Pancreas (tissue), 10 donors: ENCODE data around the gene CNTNAP5. TPM values are rescaled to one million over a fixed set of nuclear protein-coding genes. Genes with fewer than 3 reads are reported as not detected.

Experiments
- ATAC-seq, 4 donors: fragments of 200-7000 bp; cut with Tn5 transposase; one replicate each; pipeline versions ENCODE4 v1.8.0 to v1.9.1; 2020; ENCODE audit warnings: mild to moderate bottlenecking in 4 of 4, moderate library complexity in 4 of 4
- DNase-seq, 6 donors: peaks; one replicate each; pipeline ENCODE4 v3.0.0-alpha.2; 2020
- FAIRE-seq: peaks from 2 replicates; lab custom pipeline; 2012; peaks lifted over from hg19 to GRCh38; lab: Jason Lieb, UNC
- H3K27ac ChIP-seq, 4 donors: fragments of 200-600 bp; sonication (generic); 1 replicate in 3 of 4; 2 replicates in 1 of 4; pipeline versions ENCODE4 v1.5.0 to v1.8.0; 2020
- H3K27me3 ChIP-seq, 4 donors: fragments of 200-600 bp; one replicate each; pipeline ENCODE4 v1.8.0; 2021
- H3K36me3 ChIP-seq, 3 donors: fragments of 200-600 bp; sonication (generic) in 1 of 3; one replicate each; pipeline versions ENCODE4 v1.5.0 to v1.8.0; 2020 to 2021
- H3K4me1 ChIP-seq, 3 donors: fragments of 200-600 bp; one replicate each; pipeline ENCODE4 v1.8.0; 2021
- H3K4me3 ChIP-seq, 4 donors: fragments of 200-600 bp; sonication (generic) in 2 of 4; one replicate each; pipeline versions ENCODE4 v1.5.0 to v1.8.0; 2020 to 2021
- H3K9me3 ChIP-seq, 4 donors: fragments of 200-600 bp; one replicate each; pipeline ENCODE4 v1.8.0; 2021
- WGBS, 2 donors: extraction: QIAGEN DNeasy Blood & Tissue Kit; methylation state at CpG; one replicate each; pipeline ENCODE4 v1.1.7; 2013; 5-methylcytosine and 5-hydroxymethylcytosine counted together
- intact Hi-C, 3 donors: fragments of 100-400 bp; cut with DNase I; formaldehyde crosslinking; loops; one replicate each; pipeline versions ENCODE4 v1.11.1 to v1.14.2; 2022
- polyA plus RNA-seq, 2 donors: library from polyadenylated mRNA; stranded (reverse); fragments of 200-250 nt; gene quantifications; one replicate each; pipeline ENCODE4 v1.2.3, GENCODE V29; 2013
- total RNA-seq, 6 donors: library from RNA; stranded (reverse); fragmentation: NEBNext Ultra II Directional in 4 of 6; extraction: Animal tissue kit (Norgen Biotek cat#: 25700) in 4 of 6; gene quantifications; one replicate each; pipeline versions ENCODE4 v1.2.1 to v1.2.4, GENCODE V29; 2021 to 2023
- TF ChIP-seq, protein P1 (sequence below), 4 donors: fragments of 200-600 bp; sonication (generic) in 3 of 4; IDR thresholded peaks; one replicate each; pipeline versions ENCODE4 v1.5.0 to v1.8.0; 2021; ENCODE audit warnings: antibody characterized with exemption in 4 of 4
- donor health status: healthy with polysubstance abuse.
- donor health status: DM: no; HTN: no; CAD: no; lungs with moderate emphysema.
- donor health status: DM: no; HTN: no; CAD: no.
- donor health status: control.
- donor health status: control.
- donor health status: Bipolar disorder and iron deficiency.
- donor health status: DM: yes; HTN: yes; CAD: no.
- donor health status: DM: no; HTN: no; CAD: no.
- donor health status: DM: no; HTN: no; CAD: no.
- donor health status: DM: yes; HTN: yes; CAD: no.

Gene CNTNAP5
- total and polyA plus RNA-seq, 8 donors, result 0.05 to 0.43 (median 0.12) TPM

DNA sequence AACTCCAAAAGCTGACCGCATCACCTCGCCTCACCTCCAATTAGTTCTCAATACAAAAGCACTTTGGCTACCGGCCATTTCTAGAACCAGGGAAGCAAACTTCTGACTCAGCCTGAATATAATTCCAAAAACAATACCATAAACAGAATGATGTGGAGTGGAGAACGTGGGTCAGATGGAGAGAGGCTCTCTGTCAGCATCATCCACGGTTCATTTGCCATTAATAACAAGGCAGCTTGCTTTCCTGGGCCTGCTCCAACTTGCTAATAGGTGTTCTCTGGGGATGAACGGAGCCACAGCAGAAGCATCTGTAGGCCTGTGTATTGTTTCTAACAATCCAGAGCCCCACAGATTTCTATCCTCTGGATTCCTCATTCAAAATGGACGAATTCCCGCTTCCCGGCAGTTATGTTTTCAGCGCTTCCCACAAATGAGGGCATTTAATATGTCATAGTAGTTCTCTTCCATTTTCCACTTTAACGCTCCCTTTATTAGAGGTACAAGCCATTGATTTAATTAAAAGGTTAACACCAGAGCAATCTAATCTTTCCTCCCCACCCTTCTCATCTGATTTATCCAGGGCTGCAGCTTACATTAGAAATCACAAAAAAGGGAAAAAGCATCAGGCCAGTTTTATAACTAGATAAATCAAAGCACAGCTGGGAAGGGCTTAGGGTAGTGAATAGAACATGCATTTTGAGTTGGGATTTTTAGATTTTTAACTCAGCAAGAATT, 23.2 kb upstream of the CNTNAP5 start:
- intact Hi-C loops, result no loop called here
- Histone ChIP-seq H3K27ac (no peak overlapping the region), H3K27me3 (no peaks in the 10 kb centered on the region), H3K36me3 (no peaks in the 10 kb centered on the region), H3K4me1 (no peaks in the 10 kb centered on the region), H3K4me3 (no peak overlapping the region), H3K9me3 (no peaks in the 10 kb centered on the region)
- TF ChIP-seq, protein P1, sequence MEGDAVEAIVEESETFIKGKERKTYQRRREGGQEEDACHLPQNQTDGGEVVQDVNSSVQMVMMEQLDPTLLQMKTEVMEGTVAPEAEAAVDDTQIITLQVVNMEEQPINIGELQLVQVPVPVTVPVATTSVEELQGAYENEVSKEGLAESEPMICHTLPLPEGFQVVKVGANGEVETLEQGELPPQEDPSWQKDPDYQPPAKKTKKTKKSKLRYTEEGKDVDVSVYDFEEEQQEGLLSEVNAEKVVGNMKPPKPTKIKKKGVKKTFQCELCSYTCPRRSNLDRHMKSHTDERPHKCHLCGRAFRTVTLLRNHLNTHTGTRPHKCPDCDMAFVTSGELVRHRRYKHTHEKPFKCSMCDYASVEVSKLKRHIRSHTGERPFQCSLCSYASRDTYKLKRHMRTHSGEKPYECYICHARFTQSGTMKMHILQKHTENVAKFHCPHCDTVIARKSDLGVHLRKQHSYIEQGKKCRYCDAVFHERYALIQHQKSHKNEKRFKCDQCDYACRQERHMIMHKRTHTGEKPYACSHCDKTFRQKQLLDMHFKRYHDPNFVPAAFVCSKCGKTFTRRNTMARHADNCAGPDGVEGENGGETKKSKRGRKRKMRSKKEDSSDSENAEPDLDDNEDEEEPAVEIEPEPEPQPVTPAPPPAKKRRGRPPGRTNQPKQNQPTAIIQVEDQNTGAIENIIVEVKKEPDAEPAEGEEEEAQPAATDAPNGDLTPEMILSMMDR (IDR thresholded peaks at IDR 0.05), result no peak
- DNase-seq, result no peak
- FAIRE-seq, result no peak
- 62 to 74% methylated on average over 11 of the region's 11 CpGs for WGBS, 2 donors
- ATAC-seq, result peak in 2 of 4 donors; percentile 56 to 57

DNA sequence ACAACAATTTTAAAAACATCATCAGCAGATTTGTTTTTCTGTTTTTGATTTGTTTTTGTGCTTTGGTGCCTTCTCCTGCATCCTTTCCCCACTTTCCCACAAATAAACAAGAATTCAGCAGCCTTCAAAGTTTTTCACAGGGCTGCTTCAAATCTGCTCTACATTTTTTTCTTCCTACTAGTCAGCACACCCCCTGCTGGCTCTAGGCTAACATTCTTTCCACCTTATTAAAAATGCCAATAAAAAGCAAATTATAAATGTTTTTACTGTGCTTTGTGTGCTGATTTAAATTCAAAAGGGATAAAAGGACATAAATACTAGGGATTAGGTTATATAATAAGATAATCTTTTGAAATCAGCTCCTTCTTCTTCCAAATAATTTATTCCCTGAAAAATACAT, 6.2 kb upstream of the CNTNAP5 start:
- no peaks in the 10 kb centered on the region for H3K4me1 ChIP-seq
- TF ChIP-seq, protein P1 (IDR thresholded peaks at IDR 0.05), result no peak
- intact Hi-C loops, result no loop called here
- H3K36me3 ChIP-seq, result no peaks in the 10 kb centered on the region
- ATAC-seq (no peak), FAIRE-seq (no peak), DNase-seq (no peak)
- peaks cover 0 to 25% (median 2%) of the 10 kb centered on the region in 4 donors for H3K27me3 ChIP-seq
- H3K9me3 ChIP-seq, result no peaks in the 10 kb centered on the region
- no peak overlapping the region for H3K27ac ChIP-seq
- no peak overlapping the region for H3K4me3 ChIP-seq

DNA sequence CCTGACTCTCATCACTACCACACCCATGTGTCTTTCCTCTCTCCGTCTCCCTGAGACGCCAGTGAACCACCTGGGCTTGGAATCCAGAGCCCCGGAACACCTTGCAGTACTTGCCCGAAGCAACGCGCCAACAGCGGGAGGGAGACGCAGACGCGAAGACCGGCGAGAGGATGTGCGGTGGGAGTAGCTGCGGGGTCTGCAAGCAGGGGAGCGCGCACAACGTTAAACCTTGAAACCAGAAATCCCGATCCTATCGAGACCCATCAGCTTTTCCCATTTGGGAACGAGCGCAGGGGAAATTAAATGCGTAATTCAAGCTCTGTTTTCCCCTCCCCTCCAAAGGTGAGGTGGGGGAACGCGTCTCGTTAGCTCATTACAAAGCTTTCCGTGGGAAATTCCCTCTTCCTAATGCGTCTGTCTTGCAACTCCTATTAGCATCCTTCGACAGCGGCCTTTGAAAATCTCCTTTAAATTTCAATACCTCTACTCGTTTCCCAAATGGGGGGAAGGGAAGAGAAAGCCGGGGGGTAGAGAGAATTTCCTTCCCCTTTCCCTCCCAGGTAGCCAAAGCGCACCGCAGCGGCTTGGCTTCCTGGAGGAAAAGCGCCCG, 421 bp upstream of the CNTNAP5 start:
- FAIRE-seq (no peak), DNase-seq (peak in 1 of 6 donors; percentile 39), ATAC-seq (peak in 1 of 4 donors; percentile 10)
- H3K9me3 ChIP-seq, result no peaks in the 10 kb centered on the region
- peak overlapping the region in 1 of 4 donors; percentile 26 for H3K4me3 ChIP-seq
- no peaks in the 10 kb centered on the region for H3K4me1 ChIP-seq
- 3% methylated on average over 36 of the region's 36 CpGs for WGBS, 2 donors
- no peak overlapping the region for H3K27ac ChIP-seq
- TF ChIP-seq, protein P1 (IDR thresholded peaks at IDR 0.05), result no peak
- H3K36me3 ChIP-seq, result no peaks in the 10 kb centered on the region
- intact Hi-C loops, result no loop called here
- H3K27me3 ChIP-seq, result peaks cover 0 to 49% (median 5%) of the 10 kb centered on the region in 4 donors

DNA sequence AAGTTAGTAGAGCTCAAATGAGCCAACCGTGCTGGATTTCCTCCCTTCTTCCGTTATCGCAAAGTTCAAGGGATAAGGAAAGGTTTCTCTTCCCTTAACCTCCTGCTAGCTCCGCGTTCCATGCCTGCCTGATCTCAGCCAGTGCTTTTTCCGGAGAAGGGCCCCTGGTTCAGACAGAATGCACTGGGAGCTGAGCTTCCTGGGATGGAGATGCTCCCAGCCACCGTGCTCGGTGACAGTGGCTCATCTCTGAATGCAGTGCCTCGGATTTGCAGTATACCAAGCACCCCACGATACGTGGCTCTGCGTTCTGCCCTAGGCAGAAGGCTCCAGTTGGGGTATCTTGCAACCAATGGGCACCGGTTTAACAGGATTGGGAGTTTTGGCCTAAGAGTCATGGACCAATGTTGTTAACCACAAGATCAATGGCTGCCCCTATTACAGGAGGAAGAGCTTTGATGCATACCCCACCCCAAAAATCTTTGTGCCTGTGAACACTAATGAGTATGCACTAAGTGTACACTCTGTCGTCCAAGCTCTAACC, 876 bp downstream of the CNTNAP5 start:
- FAIRE-seq (no peak), DNase-seq (no peak), ATAC-seq (peak in 1 of 4 donors; percentile 25)
- Histone ChIP-seq H3K9me3 (no peaks in the 10 kb centered on the region), H3K27me3 (peaks cover 0 to 39% (median 5%) of the 10 kb centered on the region in 4 donors), H3K36me3 (no peaks in the 10 kb centered on the region), H3K4me3 (no peak overlapping the region), H3K27ac (no peak overlapping the region), H3K4me1 (no peaks in the 10 kb centered on the region)
- TF ChIP-seq, protein P1 (IDR thresholded peaks at IDR 0.05), result no peak
- intact Hi-C loops, result no loop called here
- 31 to 33% methylated on average over 14 of the region's 14 CpGs for WGBS, 2 donors
